AG09319 (cell line): Measurements from ENCODE around the gene PSORS1C1.

Experiments used
- DNase-seq: peaks from one replicate; pipeline ENCODE4 v3.0.0-alpha.2; 2010; ENCODE audit warnings: low read depth; ENCODE audit errors: extremely low read depth
- TF ChIP-seq, protein P1 (sequence below): IDR thresholded peaks from 2 replicates; pipeline ENCODE4 v1.5.1; 2011; ENCODE audit warnings: low read depth, mild to moderate bottlenecking, inconsistent platforms, low read length, moderate library complexity

PSORS1C1 gene

GRCh38 chr6:31152781-31153180 lies 38.2 kb downstream of the PSORS1C1 start:
- TF ChIP-seq, protein P1, sequence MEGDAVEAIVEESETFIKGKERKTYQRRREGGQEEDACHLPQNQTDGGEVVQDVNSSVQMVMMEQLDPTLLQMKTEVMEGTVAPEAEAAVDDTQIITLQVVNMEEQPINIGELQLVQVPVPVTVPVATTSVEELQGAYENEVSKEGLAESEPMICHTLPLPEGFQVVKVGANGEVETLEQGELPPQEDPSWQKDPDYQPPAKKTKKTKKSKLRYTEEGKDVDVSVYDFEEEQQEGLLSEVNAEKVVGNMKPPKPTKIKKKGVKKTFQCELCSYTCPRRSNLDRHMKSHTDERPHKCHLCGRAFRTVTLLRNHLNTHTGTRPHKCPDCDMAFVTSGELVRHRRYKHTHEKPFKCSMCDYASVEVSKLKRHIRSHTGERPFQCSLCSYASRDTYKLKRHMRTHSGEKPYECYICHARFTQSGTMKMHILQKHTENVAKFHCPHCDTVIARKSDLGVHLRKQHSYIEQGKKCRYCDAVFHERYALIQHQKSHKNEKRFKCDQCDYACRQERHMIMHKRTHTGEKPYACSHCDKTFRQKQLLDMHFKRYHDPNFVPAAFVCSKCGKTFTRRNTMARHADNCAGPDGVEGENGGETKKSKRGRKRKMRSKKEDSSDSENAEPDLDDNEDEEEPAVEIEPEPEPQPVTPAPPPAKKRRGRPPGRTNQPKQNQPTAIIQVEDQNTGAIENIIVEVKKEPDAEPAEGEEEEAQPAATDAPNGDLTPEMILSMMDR: no peak
- no peak for DNase-seq

DNA sequence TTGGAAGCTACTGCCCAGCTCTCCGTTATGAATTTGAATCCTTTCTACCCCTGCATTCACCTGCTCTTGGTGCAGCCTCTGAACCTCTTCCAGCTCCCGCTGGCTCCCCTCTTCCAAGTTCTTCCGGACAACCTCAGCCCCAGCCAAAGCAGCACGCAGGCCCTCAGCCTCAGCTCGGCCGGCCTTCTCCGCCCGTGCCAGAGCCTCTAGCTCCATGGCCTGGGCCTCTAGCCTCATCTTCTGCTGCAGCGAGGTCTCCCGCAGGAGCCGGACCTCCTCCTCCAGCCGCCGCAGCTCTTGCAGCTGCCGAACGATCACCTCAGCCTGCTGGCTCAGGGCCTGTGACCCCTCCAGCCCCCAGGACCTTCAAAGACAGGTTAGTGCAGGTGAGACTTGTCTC lies 39.8 kb downstream of the PSORS1C1 start:
- TF ChIP-seq, protein P1: no peak
- DNase-seq: no peak

DNA sequence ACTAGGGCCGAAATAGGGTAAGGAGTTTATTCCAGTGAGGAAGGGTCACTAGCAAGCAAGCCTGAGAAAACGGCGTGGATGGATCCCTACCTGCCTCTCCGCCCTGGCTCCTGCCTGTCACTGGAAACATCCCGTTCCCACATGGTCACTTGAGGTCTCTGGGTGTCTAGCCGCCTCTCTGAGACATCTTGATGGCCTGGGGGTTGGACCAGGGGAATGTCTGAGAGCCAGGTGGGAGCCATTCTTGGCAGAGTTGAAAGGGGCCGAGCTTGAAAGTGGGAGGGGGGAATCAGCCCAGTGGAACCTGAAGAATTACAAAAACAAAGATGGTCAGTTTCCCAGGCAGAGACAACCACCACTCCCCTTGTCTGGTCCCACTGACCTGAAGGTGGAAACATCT lies 42.0 kb downstream of the PSORS1C1 start:
- no peak for DNase-seq
- TF ChIP-seq, protein P1: no peak

- no peak for DNase-seq
Observed at GRCh38 chr6:31157513-31158139, 43.0 kb downstream of the PSORS1C1 start, which contains the start of gene CCHCR1. Gene CCHCR1, minus strand, starts transcription at chr6:31157802. Its CDS starts 202 bp downstream, at chr6:31157600.

DNA sequence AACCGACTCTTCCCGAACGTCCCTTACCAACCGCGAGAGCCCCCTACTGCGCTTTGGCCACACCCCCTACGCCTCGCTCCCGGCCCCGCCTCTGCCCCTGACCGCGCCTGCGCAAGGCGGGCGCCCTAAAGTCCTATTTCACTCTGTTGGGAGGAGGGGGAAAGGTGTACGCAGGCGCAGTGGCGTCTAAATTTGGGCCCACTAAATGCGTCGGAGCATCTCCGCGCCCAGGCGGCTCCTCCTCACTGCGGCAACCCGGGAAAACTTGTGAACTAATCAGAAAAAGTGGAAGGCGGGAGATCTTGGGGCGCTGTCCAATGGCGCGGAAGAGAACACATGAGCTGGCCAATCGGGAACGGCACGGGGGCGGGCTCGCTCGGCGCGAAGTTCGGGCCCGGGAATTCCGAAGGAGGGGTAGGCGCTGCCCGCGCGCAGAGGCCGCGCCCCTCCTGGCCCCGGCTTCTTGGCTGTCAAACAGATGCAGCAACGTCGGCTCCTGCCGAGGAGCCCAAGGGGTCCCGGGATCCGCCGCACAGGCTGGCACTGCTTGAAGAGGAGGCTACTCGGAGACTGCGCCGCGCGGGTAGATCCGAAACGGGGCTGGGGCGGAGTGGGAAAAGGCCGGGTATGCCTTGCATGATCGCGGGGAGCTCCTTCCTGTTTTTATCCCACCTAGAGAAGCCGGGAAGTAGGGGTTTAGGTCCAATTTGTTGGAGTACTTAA lies 43.7 kb downstream of the PSORS1C1 start, which contains the start of gene TCF19:
Gene TCF19, plus strand, starts transcription at position 450 of the 723 bp plus-strand sequence. CDS start 881 bp downstream, outside the sequence.
- TF ChIP-seq, protein P1: no peak
- DNase-seq: peak; percentile 98

More at GRCh38 chr6:31157513-31158139, 43.0 kb downstream of the PSORS1C1 start, which contains the start of gene CCHCR1:
- TF ChIP-seq, protein P1: no peak

- DNase-seq: no peak
- TF ChIP-seq, protein P1: no peak; the same call in 1 of the 2 replicates
Observed at GRCh38 chr6:31158863-31159855, 44.6 kb downstream of the PSORS1C1 start.
